Chondrocyte (in vitro differentiated cells): ENCODE data around the gene DOK4. TPM values are rescaled to one million over a fixed set of nuclear protein-coding genes. Genes with fewer than 3 reads are reported as not detected.

ENCODE experiments used
- DNase-seq: peaks from one replicate; pipeline ENCODE4 v3.0.0; 2021; ENCODE audit warnings: mixed read lengths, low spot score
- H3K27ac Mint-ChIP-seq: one replicate; pipeline ENCODE4 v1.8.0; 2021; ENCODE audit warnings: mild to moderate bottlenecking, moderate library complexity, mixed read lengths; ENCODE audit not compliant: unreplicated experiment
- H3K27me3 Mint-ChIP-seq: 2 replicates; pipeline ENCODE4 v1.8.0; 2021; ENCODE audit warnings: low read depth, mixed read lengths
- H3K36me3 Mint-ChIP-seq: 2 replicates; pipeline ENCODE4 v1.8.0; 2021; ENCODE audit warnings: low read depth, mixed read lengths
- H3K4me1 Mint-ChIP-seq: 2 replicates; pipeline ENCODE4 v1.8.0; 2021; ENCODE audit warnings: low read depth, mild to moderate bottlenecking, mixed read lengths
- H3K4me3 Mint-ChIP-seq: one replicate; pipeline ENCODE4 v1.8.0; 2021; ENCODE audit warnings: mild to moderate bottlenecking, moderate library complexity, mixed read lengths; ENCODE audit not compliant: unreplicated experiment
- H3K9me3 Mint-ChIP-seq: 2 replicates; pipeline ENCODE4 v1.8.0; 2021; ENCODE audit warnings: low read depth, mixed read lengths
- CTCF ChIP-seq: fragments of 200-600 bp; sonication (generic); IDR thresholded peaks from 2 replicates; pipeline ENCODE4 v1.5.0; 2021; ENCODE audit warnings: antibody characterized with exemption, mild to moderate bottlenecking, moderate library complexity
- total RNA-seq: library from RNA; stranded (reverse); gene quantifications from 3 replicates; pipeline ENCODE4 v1.2.1, GENCODE V29; 2021

Gene DOK4
- total RNA-seq, 1 donor from 2014 or later = 26.4 TPM

- Mint-ChIP-seq H3K4me1 (peaks cover 25% of the 10 kb centered on the region), H3K27me3 (no peaks in the 10 kb centered on the region), H3K9me3 (no peaks in the 10 kb centered on the region), H3K27ac (no peak overlapping the region), H3K4me3 (no peak overlapping the region), H3K36me3 (peaks cover 25% of the 10 kb centered on the region)
- TF ChIP-seq CTCF = no peak
- DNase-seq = no peak
Measured at GRCh38 chr16:57464523-57464922, 21.8 kb downstream of the DOK4 start.

- Mint-ChIP-seq H3K27me3 (no peaks in the 10 kb centered on the region), H3K4me1 (peaks cover 25% of the 10 kb centered on the region), H3K9me3 (no peaks in the 10 kb centered on the region), H3K4me3 (peak overlapping the region; percentile 100), H3K27ac (peak overlapping the region; percentile 99), H3K36me3 (peaks cover 18% of the 10 kb centered on the region)
- DNase-seq = no peak
- no peak for TF ChIP-seq CTCF
Measured at GRCh38 chr16:57462978-57463362, 23.3 kb downstream of the DOK4 start.

- peak; percentile 96 for TF ChIP-seq CTCF
- H3K36me3 Mint-ChIP-seq = peaks cover 15% of the 10 kb centered on the region
- peak within 1 kb of the TSS; percentile 99 for H3K27ac Mint-ChIP-seq
Measured at GRCh38 chr16:57462209-57462977, 23.9 kb downstream of the DOK4 start, which contains the start of gene POLR2C. Gene POLR2C (plus strand): TSS chr16:57462679. CDS start chr16:57462725, 46 bp downstream.

GRCh38 chr16:57452021-57452420 lies 34.3 kb downstream of the DOK4 start:
- Mint-ChIP-seq H3K9me3 (no peaks in the 10 kb centered on the region), H3K27ac (no peak overlapping the region), H3K4me1 (peaks cover 14% of the 10 kb centered on the region), H3K27me3 (no peaks in the 10 kb centered on the region), H3K4me3 (no peak overlapping the region), H3K36me3 (peaks cover 19% of the 10 kb centered on the region)
- no peak for DNase-seq
- no peak for TF ChIP-seq CTCF

More at GRCh38 chr16:57462209-57462977, 23.9 kb downstream of the DOK4 start, which contains the start of gene POLR2C:
- no peaks in the 10 kb centered on the region for H3K27me3 Mint-ChIP-seq
- H3K9me3 Mint-ChIP-seq = no peaks in the 10 kb centered on the region
- DNase-seq = no peak
- peaks cover 25% of the 10 kb centered on the region for H3K4me1 Mint-ChIP-seq
- H3K4me3 Mint-ChIP-seq = peak within 1 kb of the TSS; percentile 100

- Mint-ChIP-seq H3K4me3 (peak within 1 kb of the TSS; percentile 89), H3K9me3 (no peaks in the 10 kb centered on the region), H3K4me1 (peaks cover 24% of the 10 kb centered on the region), H3K27me3 (no peaks in the 10 kb centered on the region), H3K36me3 (peaks cover 3% of the 10 kb centered on the region), H3K27ac (peak within 1 kb of the TSS; percentile 88)
- no peak for TF ChIP-seq CTCF
- peak; percentile 97 for DNase-seq
Measured at GRCh38 chr16:57447186-57447962, 38.9 kb downstream of the DOK4 start, which contains the start of the genes CIAPIN1 and COQ9. Gene CIAPIN1 (minus strand): TSS chr16:57447385. CDS start chr16:57440928, 6,457 bp downstream. Gene COQ9 (plus strand): TSS chr16:57447479. CDS start chr16:57447506, 27 bp downstream.
